IMR-90 (cell line): ENCODE measurements around the gene CACNA1G.

Experiments
- CTCF ChIP-seq: conservative IDR thresholded peaks from 2 replicates; pipeline ENCODE4 v1.5.1; 2012; ENCODE audit warnings: mild to moderate bottlenecking, low read depth, low read length, improper control_type of control experiment
- MAFK ChIP-seq: IDR thresholded peaks from 2 replicates; pipeline ENCODE4 v1.6.1; 2012; ENCODE audit warnings: low read depth, low read length, improper control_type of control experiment
- TF ChIP-seq, protein P1 (sequence below): fragments of 150-350 bp; IDR thresholded peaks from 2 replicates; pipeline ENCODE4 v1.6.1; 2016; ENCODE audit warnings: low read depth, mild to moderate bottlenecking, low read length, moderate library complexity, borderline replicate concordance

DNA sequence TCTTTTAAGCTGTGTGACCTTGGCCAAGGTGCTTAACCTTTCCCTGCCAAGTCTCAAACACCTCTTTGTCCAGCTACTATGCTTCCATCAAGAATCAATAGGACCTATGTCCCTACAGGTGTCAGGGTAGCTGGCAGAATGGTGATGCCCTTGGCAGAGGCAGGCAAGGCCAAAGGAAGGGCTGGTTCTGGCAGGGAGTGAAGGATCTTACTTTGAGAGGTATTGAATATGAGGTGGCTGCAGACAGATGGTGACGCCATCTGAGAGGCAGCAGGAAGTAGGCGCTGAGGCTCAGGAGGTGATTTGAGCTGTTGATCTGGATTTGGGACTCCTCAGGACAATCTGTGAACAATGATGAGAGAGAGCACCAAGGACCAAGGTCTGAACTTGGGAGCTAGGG, 86.7 kb downstream of the CACNA1G start:
- TF ChIP-seq, protein P1, sequence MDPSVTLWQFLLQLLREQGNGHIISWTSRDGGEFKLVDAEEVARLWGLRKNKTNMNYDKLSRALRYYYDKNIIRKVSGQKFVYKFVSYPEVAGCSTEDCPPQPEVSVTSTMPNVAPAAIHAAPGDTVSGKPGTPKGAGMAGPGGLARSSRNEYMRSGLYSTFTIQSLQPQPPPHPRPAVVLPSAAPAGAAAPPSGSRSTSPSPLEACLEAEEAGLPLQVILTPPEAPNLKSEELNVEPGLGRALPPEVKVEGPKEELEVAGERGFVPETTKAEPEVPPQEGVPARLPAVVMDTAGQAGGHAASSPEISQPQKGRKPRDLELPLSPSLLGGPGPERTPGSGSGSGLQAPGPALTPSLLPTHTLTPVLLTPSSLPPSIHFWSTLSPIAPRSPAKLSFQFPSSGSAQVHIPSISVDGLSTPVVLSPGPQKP = no peak
- TF ChIP-seq CTCF (no peak), MAFK (no peak)
